HG03432 (cell line): ENCODE results near the gene ATP1A1.

ENCODE experiments used
- ATAC-seq: cut with Tn5 transposase; IDR thresholded peaks from one replicate; pipeline ENCODE4 v1.9.1; 2021; ENCODE audit warnings: mild to moderate bottlenecking, moderate library complexity; ENCODE audit not compliant: unreplicated experiment

The ATP1A1 gene

GRCh38 chr1:116372651-116373430 lies at the start of gene ATP1A1:
TSS of gene ATP1A1 (plus strand) at chr1:116373244. CDS start at chr1:116373512, 268 bp downstream.
- peak; percentile 72 for ATAC-seq

- ATAC-seq = no peak
Observed at GRCh38 chr1:116323491-116323890, 49.6 kb upstream of the ATP1A1 start.

DNA sequence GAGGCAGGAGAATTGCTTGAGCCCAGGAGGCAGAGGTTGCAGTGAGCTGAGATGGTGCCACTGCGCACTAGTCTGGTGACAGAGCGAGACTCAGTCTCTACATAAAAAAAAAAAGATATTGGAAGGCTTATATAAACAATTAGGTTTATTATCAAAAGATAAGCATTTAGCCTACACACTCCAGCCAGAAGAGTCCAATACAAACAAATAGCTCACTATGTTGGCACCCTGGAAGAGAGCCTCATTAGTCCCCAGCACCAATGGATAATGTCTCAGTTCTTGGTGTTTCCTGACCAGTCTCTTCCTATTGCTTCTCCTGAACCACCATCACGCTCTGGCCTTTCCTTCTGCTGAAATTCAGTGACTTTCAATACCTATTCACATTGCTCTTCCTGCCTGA lies 48.6 kb upstream of the ATP1A1 start:
- no peak for ATAC-seq

DNA sequence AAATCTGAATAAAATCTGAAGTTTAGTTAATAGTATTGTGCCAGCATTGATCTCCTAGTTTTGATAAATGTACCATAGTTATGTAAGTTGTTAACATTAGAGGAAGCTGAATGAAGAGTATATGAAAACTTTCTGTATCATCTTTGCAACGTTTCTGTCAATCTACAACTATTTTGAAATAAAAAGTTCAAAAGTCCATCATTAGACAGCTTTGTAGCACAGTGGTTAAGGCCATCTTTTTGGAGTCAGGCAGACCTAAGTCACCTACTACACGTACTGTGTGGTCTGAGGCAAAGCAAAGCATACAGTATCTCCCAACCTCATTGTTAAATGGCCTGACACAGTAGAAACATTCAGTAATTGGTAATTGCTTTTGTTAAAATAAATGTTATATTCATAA lies 47.9 kb upstream of the ATP1A1 start:
- ATAC-seq = no peak

- no peak for ATAC-seq
Observed at GRCh38 chr1:116325922-116326321, 47.1 kb upstream of the ATP1A1 start.

DNA sequence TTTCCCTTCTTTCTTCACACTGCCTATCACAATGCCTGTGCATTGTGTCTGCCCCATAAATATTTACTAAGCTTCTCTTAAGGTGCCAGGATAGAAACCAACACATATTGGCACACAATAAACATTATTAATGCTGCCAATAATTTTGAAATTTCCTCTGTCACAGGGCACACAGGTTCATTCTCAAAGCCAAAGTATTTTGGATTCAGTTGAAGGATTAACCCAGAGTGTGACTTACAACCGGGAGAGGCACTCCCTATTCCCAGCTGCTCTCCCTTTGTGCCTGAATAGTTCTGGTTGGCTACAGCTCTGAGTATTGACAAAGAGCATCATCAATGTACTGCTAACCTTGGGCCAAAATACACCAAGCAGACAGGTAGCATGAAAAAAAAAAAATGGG lies 46.6 kb upstream of the ATP1A1 start:
- ATAC-seq = no peak

GRCh38 chr1:116328671-116329070 lies 44.4 kb upstream of the ATP1A1 start:
- ATAC-seq = no peak

- ATAC-seq = no peak
Observed at GRCh38 chr1:116329524-116330341, 43.3 kb upstream of the ATP1A1 start.

DNA sequence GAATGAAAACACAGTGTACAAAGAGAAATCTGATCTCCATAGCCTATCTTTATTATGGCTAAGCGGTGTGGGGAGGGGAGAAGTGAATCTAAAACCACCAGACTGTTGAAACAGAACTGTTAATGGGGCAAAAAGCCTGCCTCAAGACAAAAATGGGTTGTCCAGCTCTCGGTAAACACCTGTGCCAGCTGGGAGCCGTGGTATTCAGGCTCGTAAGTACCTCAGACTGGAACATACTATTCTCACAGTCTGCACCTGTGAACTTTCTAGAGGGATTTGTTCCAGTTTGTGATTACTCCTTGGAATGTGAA lies 42.7 kb upstream of the ATP1A1 start:
- ATAC-seq = no peak

GRCh38 chr1:116330846-116331245 lies 42.2 kb upstream of the ATP1A1 start:
- ATAC-seq = no peak

DNA sequence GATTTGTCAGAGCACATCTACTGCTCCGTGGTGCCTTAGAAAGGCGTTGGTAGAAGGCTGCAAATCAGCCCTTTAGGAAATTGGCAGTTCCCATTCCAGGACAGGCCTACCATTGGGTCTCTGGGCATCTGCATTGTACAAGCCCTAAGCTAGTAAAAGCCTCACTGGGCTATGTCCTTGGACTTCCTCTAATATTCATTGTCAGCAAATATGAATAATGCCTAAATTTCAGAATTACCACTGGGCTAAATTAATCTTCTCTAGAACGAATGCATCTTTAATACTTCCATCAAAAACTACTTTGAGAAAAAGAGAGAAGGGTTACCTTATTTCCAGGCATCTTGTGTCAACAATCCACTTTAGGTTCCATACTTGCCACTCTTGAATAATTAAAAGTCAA lies 41.5 kb upstream of the ATP1A1 start:
- no peak for ATAC-seq

GRCh38 chr1:116332451-116332850 lies 40.6 kb upstream of the ATP1A1 start:
- ATAC-seq = no peak

DNA sequence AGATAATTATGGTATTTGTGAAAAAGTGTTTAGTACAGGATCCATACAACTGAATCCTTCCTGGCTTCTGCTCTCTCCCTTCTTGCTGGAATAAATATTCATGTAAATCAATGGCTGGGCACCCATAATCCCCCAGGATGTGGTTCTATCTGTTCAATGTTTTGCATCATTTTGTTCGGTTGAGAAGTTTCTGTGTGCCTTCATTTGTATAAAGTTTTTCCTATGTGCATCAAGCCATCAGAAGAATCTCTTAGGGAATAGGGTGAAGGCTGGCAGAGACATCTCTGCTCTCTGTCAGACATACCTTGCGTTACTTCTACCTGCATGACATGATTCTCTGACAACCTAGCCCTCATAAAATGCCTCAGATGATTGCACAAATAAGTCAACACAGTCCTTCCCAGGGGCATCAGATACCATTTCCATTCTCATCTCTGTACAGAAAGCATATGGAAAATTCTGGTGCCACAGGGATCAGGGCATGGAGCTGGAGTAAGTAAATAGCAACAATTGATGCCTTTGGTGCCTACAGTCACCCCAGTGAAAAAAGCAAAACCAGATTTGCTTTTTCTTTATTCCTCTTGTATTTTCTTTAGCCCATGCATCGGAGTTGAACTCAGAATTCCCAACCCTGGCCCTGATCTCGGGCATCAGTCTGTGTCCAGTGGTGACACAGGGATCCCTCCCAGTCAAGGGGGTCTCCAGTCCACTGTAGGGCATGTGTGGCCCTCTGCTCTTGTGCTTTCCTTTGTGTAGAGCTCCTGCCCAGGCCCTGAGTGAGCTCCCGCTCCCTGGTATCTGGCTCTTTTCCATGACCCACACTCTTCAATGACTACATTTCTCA lies 39.7 kb upstream of the ATP1A1 start:
- ATAC-seq = no peak

DNA sequence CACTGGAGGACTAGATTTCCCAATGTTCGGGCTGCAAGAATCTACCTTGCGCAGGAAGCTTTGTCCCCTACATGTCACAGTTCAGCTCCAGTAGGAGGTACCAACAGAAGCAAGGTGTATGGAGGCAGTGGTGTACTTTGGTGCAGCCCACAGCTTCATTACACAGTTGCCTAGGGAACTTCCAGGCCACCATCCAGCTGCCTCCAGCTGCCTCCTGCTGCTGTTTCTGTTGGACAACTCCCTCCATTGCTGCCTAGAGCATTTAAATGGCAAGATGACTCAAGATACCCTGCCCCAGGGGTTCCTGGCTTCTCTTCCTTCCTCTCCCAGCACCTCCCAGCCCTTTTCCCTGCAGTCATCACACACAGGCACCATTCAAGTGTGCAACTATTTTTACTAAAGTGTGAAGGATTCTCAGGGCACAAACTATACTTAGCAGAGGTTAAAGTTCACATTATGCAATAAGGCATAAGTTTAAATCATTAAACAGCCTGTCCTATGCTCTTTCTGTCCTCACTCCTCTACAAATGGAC lies 39.0 kb upstream of the ATP1A1 start:
- no peak for ATAC-seq

DNA sequence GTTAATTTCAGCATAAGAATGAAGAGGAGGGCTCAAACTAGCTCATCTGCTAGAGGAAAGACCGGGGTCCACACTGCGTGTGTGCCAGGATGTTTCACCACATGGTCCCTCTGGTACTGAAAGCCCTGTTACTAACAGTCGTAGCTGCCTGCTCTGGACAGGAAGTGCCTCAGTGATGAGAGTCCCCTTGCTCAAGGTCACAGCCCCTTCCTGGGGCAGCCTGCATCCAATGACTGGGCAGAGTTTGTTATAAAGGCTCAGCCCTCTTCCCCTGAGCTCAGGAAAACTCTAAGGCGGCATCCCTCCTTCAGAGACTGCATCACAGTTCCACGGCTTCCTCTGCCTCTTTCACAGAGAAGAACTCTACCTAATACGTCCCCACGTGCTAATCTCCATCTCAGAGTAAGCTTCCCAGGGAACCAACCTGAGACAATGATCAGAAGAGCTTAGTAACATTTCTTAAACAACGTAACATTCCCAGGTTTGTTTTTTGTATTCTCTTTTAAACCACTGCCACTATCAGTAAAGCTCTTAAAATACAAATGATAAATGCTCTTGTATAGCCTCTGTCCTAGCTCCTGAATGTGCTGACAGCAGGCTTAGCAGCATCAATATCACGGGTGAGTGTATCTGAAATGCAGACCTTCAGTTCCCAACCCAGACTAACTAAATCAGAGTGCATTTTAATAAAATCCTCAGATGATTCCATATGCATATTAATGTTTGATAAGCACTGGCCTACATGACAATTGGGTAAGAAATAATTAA lies 38.0 kb upstream of the ATP1A1 start:
- no peak for ATAC-seq

- no peak for ATAC-seq
Observed at GRCh38 chr1:116335850-116336624, 37.0 kb upstream of the ATP1A1 start.

GRCh38 chr1:116337398-116337797 lies 35.6 kb upstream of the ATP1A1 start:
- ATAC-seq = no peak

DNA sequence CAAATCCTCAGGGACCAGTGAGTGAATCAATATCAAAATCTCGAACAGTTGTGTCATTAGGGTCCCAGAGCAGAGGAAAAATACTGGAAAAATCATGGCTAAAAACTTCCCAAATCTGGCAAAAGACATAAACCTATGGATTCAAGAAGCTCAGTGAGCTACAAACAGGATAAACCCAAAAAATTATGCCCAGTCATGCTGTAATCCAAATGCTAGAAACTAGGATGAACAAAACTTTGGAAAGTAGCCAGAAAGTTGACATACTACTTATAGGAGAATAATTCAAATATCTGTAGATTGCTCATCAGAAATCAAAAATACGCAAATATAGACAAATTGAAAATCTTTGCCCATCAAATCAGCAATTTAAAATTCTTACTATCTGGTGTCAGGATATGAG lies 34.6 kb upstream of the ATP1A1 start:
- no peak for ATAC-seq

- no peak for ATAC-seq
Observed at GRCh38 chr1:116340506-116341231, 32.4 kb upstream of the ATP1A1 start.
